ENCODE results near the gene EFNA1. TPM values are rescaled to one million over a fixed set of nuclear protein-coding genes. Genes with fewer than 3 reads are reported as not detected.
A peak's percentile ranks its signal among the peaks of the same experiment; 100 is the strongest.

EFNA1 gene
- polyA plus RNA-seq, 2 of the 4 experiments (the other 2 are of a cell fraction) = 25.1 to 38.9 TPM

DNA sequence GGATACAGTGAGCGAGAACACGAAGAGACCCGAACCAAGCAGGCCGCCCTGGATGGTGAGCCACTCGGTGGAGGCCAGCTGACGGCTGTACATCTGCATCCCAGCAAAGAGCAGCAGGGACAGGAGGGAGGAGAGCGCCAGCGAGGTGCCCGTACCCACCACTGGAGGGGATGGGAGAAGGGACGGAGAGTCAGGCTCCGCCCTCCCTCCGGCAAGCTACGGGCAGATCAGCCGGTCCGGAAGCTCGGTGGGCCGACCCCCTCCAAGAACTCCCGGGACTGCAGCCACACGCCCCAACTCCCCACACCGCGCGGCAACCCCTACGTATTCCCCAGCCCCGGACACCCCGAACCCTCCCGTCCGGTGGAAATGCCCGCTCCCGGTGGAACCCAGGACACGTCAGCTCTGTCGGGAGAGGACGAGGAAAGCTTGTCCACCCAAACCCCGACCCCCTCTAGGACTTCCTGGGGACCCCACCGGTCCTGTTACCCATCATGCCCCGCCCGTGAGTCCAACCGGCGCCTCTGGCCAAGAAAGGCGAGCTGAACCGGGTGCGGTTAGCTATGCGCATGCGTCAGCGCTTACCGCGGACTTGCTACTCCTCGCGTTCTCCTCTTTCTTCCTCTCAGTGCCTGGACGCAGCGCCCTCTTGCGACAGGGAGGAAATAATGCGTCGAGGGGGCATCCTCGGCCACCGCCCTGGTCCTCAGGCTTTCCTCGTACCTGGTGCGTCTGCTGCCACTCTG lies 45.2 kb downstream of the EFNA1 start, which contains the start of gene KRTCAP2 (continued):
- TF ChIP-seq, protein P1, sequence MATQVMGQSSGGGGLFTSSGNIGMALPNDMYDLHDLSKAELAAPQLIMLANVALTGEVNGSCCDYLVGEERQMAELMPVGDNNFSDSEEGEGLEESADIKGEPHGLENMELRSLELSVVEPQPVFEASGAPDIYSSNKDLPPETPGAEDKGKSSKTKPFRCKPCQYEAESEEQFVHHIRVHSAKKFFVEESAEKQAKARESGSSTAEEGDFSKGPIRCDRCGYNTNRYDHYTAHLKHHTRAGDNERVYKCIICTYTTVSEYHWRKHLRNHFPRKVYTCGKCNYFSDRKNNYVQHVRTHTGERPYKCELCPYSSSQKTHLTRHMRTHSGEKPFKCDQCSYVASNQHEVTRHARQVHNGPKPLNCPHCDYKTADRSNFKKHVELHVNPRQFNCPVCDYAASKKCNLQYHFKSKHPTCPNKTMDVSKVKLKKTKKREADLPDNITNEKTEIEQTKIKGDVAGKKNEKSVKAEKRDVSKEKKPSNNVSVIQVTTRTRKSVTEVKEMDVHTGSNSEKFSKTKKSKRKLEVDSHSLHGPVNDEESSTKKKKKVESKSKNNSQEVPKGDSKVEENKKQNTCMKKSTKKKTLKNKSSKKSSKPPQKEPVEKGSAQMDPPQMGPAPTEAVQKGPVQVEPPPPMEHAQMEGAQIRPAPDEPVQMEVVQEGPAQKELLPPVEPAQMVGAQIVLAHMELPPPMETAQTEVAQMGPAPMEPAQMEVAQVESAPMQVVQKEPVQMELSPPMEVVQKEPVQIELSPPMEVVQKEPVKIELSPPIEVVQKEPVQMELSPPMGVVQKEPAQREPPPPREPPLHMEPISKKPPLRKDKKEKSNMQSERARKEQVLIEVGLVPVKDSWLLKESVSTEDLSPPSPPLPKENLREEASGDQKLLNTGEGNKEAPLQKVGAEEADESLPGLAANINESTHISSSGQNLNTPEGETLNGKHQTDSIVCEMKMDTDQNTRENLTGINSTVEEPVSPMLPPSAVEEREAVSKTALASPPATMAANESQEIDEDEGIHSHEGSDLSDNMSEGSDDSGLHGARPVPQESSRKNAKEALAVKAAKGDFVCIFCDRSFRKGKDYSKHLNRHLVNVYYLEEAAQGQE (IDR thresholded peaks at IDR 0.05) = no peak
- TF ChIP-seq, protein P2, sequence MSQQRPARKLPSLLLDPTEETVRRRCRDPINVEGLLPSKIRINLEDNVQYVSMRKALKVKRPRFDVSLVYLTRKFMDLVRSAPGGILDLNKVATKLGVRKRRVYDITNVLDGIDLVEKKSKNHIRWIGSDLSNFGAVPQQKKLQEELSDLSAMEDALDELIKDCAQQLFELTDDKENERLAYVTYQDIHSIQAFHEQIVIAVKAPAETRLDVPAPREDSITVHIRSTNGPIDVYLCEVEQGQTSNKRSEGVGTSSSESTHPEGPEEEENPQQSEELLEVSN (IDR thresholded peaks at IDR 0.05; ENCODE audit: borderline replicate concordance, low read depth) = no peak
- no peak for TF ChIP-seq FOXS1 (CRISPR knock-in tag; IDR thresholded peaks at IDR 0.05)
- no peak for TF ChIP-seq NPAS2 (CRISPR knock-in tag; IDR thresholded peaks at IDR 0.05; ENCODE audit: borderline replicate concordance)
- TF ChIP-seq HOXB13 (CRISPR knock-in tag; IDR thresholded peaks at IDR 0.05; ENCODE audit: low read depth) = no peak
- TF ChIP-seq MAZ (IDR thresholded peaks at IDR 0.05; ENCODE audit: borderline replicate concordance, low read depth, low read length) = peak; percentile 87; the same call in 1 of the 2 replicates
- no peak for TF ChIP-seq MAFK (IDR thresholded peaks at IDR 0.05; ENCODE audit: partially characterized antibody)
- peak; percentile 74 for TF ChIP-seq PHF8 (IDR thresholded peaks at IDR 0.05; ENCODE audit: borderline replicate concordance, low read depth)
- TF ChIP-seq HEYL (CRISPR knock-in tag; IDR thresholded peaks at IDR 0.05) = no peak
- peak in 1 of 2 experiments; percentile 10; a peak in 1 of 5 replicates for TF ChIP-seq RAD21 (conservative IDR thresholded peaks at IDR 0.05 in 1 of 2, IDR thresholded peaks at IDR 0.05 in 1 of 2)
- TF ChIP-seq, protein P3, sequence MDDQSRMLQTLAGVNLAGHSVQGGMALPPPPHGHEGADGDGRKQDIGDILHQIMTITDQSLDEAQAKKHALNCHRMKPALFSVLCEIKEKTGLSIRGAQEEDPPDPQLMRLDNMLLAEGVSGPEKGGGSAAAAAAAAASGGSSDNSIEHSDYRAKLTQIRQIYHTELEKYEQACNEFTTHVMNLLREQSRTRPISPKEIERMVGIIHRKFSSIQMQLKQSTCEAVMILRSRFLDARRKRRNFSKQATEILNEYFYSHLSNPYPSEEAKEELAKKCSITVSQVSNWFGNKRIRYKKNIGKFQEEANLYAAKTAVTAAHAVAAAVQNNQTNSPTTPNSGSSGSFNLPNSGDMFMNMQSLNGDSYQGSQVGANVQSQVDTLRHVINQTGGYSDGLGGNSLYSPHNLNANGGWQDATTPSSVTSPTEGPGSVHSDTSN (IDR thresholded peaks at IDR 0.05) = no peak
- no peak for TF ChIP-seq HOXA7 (CRISPR knock-in tag; IDR thresholded peaks at IDR 0.05)
- TF ChIP-seq, protein P4, sequence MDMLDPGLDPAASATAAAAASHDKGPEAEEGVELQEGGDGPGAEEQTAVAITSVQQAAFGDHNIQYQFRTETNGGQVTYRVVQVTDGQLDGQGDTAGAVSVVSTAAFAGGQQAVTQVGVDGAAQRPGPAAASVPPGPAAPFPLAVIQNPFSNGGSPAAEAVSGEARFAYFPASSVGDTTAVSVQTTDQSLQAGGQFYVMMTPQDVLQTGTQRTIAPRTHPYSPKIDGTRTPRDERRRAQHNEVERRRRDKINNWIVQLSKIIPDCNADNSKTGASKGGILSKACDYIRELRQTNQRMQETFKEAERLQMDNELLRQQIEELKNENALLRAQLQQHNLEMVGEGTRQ (IDR thresholded peaks at IDR 0.05) = no peak
- TF ChIP-seq, protein P5, sequence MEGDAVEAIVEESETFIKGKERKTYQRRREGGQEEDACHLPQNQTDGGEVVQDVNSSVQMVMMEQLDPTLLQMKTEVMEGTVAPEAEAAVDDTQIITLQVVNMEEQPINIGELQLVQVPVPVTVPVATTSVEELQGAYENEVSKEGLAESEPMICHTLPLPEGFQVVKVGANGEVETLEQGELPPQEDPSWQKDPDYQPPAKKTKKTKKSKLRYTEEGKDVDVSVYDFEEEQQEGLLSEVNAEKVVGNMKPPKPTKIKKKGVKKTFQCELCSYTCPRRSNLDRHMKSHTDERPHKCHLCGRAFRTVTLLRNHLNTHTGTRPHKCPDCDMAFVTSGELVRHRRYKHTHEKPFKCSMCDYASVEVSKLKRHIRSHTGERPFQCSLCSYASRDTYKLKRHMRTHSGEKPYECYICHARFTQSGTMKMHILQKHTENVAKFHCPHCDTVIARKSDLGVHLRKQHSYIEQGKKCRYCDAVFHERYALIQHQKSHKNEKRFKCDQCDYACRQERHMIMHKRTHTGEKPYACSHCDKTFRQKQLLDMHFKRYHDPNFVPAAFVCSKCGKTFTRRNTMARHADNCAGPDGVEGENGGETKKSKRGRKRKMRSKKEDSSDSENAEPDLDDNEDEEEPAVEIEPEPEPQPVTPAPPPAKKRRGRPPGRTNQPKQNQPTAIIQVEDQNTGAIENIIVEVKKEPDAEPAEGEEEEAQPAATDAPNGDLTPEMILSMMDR (IDR thresholded peaks at IDR 0.05) = peak; percentile 90
- no peak for TF ChIP-seq KDM1A (IDR thresholded peaks at IDR 0.05; ENCODE audit: low read depth)
- TF ChIP-seq KDM5A (IDR thresholded peaks at IDR 0.05) = peak; percentile 39; the same call in 1 of the 2 replicates
- TF ChIP-seq POLR2AphosphoS2 (conservative IDR thresholded peaks at IDR 0.05; ENCODE audit: low read length) = no peak
- TF ChIP-seq, protein P6, sequence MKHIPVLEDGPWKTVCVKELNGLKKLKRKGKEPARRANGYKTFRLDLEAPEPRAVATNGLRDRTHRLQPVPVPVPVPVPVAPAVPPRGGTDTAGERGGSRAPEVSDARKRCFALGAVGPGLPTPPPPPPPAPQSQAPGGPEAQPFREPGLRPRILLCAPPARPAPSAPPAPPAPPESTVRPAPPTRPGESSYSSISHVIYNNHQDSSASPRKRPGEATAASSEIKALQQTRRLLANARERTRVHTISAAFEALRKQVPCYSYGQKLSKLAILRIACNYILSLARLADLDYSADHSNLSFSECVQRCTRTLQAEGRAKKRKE (CRISPR knock-in tag; IDR thresholded peaks at IDR 0.05; ENCODE audit: low read depth) = no peak
- TF ChIP-seq, protein P7, sequence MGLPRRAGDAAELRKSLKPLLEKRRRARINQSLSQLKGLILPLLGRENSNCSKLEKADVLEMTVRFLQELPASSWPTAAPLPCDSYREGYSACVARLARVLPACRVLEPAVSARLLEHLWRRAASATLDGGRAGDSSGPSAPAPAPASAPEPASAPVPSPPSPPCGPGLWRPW (IDR thresholded peaks at IDR 0.05) = no peak
- TF ChIP-seq CBX8 (IDR thresholded peaks at IDR 0.05) = no peak
- TF ChIP-seq TFCP2L1 (CRISPR knock-in tag; IDR thresholded peaks at IDR 0.05) = no peak
- TF ChIP-seq EHMT2 (IDR thresholded peaks at IDR 0.05; ENCODE audit: low read depth) = no peak
- TF ChIP-seq RNF2 (IDR thresholded peaks at IDR 0.05; ENCODE audit: borderline replicate concordance, low read depth) = no peak
- peak; percentile 35; the same call in 2 of the 3 replicates for TF ChIP-seq SMC3 (IDR thresholded peaks at IDR 0.05)
- no peak for TF ChIP-seq NFE2L2 (conservative IDR thresholded peaks at IDR 0.05; ENCODE audit: low read length)
- TF ChIP-seq EHF (CRISPR knock-in tag; IDR thresholded peaks at IDR 0.05) = no peak
- no peak for TF ChIP-seq ZC3H11A (IDR thresholded peaks at IDR 0.05)
- no peak for TF ChIP-seq NR3C1 (IDR thresholded peaks at IDR 0.05)
- TF ChIP-seq, protein P8, sequence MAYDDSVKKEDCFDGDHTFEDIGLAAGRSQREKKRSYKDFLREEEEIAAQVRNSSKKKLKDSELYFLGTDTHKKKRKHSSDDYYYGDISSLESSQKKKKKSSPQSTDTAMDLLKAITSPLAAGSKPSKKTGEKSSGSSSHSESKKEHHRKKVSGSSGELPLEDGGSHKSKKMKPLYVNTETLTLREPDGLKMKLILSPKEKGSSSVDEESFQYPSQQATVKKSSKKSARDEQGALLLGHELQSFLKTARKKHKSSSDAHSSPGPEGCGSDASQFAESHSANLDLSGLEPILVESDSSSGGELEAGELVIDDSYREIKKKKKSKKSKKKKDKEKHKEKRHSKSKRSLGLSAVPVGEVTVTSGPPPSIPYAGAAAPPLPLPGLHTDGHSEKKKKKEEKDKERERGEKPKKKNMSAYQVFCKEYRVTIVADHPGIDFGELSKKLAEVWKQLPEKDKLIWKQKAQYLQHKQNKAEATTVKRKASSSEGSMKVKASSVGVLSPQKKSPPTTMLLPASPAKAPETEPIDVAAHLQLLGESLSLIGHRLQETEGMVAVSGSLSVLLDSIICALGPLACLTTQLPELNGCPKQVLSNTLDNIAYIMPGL (CRISPR knock-in tag; IDR thresholded peaks at IDR 0.05; ENCODE audit: borderline replicate concordance) = no peak
- no peak for TF ChIP-seq EP300 (IDR thresholded peaks at IDR 0.05)

All from A549 (cell line).